Breast epithelium (tissue), 3 donors: ENCODE measurements around the gene HABP2.

Source experiments
- POLR2A ChIP-seq: fragments of 450-650 bp; IDR thresholded peaks from one replicate; pipeline ENCODE4 v1.6.1; 2016; ENCODE audit warnings: antibody characterized with exemption, mild to moderate bottlenecking, moderate library complexity
- TF ChIP-seq, protein P1 (sequence below), 3 donors: fragments of 450-650 bp; IDR thresholded peaks; one replicate each; pipeline ENCODE4 v1.5.1; 2016 to 2017; ENCODE audit warnings: antibody characterized with exemption in 3 of 3, mild to moderate bottlenecking in 3 of 3, moderate library complexity in 3 of 3

DNA sequence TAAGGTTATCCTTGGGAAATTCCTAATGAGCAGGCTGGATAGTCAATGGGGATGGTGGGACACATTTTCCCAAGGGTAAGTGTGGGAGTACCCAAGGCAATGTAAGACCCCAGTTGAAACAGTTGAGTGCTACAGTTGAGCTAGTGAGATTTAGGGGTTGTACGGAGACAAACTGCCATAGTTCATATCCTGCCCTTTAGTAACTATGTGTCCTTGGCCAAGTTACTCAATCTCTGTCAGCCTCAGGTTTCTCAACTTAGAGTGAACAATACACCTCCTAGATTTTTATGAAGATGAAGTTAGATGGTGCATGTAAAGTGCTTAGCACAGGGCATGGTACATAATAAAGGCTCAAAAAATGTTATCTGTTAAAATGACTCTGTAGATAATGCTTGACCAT is 20.5 kb downstream of the HABP2 start:
- no peak for TF ChIP-seq POLR2A
- TF ChIP-seq, protein P1, sequence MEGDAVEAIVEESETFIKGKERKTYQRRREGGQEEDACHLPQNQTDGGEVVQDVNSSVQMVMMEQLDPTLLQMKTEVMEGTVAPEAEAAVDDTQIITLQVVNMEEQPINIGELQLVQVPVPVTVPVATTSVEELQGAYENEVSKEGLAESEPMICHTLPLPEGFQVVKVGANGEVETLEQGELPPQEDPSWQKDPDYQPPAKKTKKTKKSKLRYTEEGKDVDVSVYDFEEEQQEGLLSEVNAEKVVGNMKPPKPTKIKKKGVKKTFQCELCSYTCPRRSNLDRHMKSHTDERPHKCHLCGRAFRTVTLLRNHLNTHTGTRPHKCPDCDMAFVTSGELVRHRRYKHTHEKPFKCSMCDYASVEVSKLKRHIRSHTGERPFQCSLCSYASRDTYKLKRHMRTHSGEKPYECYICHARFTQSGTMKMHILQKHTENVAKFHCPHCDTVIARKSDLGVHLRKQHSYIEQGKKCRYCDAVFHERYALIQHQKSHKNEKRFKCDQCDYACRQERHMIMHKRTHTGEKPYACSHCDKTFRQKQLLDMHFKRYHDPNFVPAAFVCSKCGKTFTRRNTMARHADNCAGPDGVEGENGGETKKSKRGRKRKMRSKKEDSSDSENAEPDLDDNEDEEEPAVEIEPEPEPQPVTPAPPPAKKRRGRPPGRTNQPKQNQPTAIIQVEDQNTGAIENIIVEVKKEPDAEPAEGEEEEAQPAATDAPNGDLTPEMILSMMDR (IDR thresholded peaks at IDR 0.05), result no peak
